Smooth muscle cell of the coronary artery (primary cell): Measurements from ENCODE around the gene TBC1D17. TPM values are rescaled to one million over a fixed set of nuclear protein-coding genes. Genes with fewer than 3 reads are reported as not detected.

Source experiments
- total RNA-seq: library from RNA; depleted of rRNA; stranded (reverse); fragments of >200 nt; gene quantifications from 2 replicates; pipeline ENCODE4 v1.2.3, GENCODE V29; 2014; ENCODE audit warnings: low replicate concordance

The TBC1D17 gene
- 5.6 and 7.0 TPM in 2 replicates for total RNA-seq

DNA sequence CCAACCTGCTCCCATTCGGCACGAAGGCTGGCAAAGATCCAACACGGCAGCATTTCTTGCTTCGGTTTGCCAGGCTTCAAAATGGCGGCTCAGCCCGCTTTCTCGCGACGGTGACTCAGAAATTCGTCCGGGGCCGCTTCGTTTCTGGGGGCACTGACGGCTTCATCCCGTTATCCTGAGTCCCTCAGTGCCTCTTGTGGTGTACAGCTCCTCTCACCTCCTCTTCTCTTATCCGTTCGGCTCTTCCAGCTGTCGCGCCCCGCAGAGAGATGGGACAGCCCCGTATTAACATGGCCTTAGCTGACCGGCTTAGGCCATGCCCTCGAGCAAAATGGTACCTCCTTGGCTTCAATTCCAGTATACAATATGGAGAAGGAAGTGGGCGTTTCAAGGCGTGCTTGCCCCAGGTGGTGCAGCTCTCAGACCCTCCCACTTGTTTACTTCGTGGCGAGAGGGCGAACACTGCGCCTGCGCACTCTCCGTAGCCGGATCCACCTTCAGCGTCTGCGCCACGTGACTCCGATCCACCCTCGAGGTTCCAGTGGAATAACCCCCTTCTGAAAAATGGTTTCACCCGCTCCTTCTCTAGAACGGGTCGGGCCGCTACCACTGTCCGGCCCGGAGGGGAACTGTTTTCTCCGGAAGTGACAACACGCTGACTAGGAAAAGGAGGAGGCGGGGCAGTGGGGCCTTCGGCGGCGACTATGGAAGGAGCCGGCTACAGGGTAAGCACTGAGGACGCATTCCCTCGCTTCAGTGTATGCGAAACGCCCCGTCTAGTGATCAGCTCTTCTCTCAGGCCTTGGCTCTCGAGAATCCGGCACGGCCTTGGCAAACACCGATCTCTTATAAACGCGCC is at the start of gene TBC1D17, which contains the start of gene AKT1S1:
TBC1D17 (plus strand) TSS at position 683 of the 859 bp plus-strand sequence; CDS start at position 705, 22 bp downstream.
AKT1S1 (minus strand) TSS at position 336 of the 859 bp plus-strand sequence. CDS start 4,060 bp downstream, outside the sequence.

DNA sequence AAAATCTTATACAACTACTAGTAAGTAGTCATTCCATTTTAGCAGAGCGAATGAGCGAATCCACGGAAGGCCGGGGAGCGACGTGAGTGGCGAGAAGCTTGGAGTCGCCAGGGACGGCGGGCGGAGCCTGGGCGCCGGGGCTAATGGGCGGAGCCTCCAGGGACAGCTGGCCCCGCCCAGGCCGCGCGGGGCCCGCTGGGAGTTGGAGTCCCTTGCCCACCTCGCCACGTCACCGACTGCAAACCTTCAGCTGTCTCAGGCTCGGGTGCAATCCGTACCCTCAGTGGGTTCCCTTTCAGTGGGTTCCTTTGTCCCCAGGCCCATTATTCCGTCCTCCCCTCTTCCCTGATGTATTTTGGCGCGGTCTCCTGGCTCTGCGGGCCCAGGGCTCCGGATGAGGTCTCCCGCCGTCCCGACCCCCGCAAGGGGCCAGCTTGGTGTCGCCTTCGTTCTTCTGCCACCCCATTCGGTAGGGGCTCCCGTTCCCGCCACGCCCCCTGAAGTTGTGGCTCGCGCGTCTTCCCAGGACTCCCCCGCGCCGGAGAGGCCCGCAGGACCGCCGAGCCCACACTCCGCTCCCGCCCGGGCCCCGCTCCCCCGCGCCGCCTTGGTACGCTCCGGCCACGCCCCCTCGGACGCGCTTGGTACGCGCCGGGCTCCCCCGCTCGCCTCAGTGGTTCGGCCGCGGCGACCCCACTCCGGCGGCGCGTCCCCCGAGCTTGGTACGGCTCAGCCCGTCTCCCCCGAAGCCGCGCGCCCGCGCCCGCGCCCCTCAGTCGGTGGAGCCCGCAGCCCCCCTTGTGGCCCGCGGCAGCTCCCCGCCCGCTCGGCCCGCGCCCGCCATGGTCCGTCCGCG is 26.8 kb upstream of the TBC1D17 start, which contains the start of gene PTOV1:
PTOV1 (plus strand) TSS at position 673 of the 856 bp plus-strand sequence.

DNA sequence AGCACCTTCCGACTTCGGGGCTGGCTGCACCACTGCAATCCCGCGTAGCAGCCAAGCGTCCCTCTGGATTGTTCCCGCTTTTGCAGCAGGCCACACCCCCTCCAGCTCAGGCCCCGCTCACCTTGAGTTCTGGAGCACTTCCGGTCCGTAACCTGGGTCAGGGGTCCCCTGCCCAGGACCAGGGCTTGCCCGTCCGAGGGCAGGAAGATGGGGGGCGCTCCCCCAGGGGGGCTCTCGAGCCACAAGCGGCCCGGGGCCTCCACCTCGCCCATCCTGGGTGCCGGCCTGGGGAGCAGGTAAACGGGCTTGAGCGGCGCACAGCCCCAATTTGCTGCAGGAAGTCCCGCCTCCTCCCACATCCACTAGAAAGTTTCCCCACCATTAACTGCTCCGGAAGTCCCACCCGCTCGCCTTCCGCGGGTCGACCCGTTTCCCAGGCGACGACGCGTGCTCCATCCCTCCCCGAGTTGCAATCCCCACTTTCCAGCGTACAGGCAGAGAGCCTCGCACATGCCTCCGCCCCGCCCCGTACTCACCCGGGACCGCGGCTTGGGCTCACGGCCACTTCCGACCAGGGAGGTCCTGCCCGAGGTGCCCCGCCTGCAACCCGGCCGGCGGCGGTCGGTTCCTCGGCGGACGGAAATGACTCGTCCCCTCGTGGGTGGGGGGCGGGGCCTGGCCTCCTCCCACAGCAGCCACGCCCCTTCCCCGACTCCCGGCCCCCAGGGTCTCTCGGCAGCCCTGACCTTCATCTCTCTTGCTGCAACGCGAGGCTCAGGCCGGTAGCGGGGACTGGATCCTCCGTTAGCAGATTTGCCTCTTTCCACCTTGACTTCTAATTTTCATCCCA is 10.3 kb upstream of the TBC1D17 start, which contains the start of gene PNKP:
PNKP (minus strand) TSS at position 644 of the 850 bp plus-strand sequence; CDS start at position 272, 372 bp downstream.

GRCh38 chr19:49896863-49897621 is 19.5 kb downstream of the TBC1D17 start, which contains the start of gene IL4I1:
Gene IL4I1, minus strand, starts transcription at chr19:49896887. Its CDS starts 727 bp downstream, at chr19:49896160.

DNA sequence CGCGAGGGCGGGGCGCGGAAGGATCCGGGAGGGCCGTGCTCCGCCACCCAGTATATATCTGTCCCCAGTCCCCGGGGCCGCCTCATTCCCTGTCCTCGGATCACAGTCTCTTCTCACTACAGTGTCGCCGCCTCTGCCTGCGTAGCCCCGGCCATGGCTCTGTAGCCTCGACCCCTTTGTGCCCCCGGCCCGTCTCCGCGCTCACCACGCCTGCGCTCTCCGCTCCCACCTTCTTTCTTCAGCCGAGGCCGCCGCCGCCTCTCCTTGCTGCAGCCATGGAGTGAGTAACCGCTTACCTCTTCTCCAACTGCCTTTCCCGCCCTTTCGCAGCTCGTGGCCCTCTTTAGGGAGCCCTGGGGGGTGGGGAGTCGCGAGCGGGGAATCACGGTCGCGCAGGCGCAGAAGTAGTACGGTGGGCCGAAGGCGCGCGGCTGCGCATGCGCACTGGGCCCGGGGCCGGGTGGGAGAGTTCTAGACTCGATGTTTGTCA is 51.7 kb downstream of the TBC1D17 start, which contains the start of the genes ATF5 and NUP62:
ATF5 (plus strand) TSS at position 85 of the 490 bp plus-strand sequence. CDS start 1,646 bp downstream, outside the sequence.
NUP62 (minus strand) TSS at position 384 of the 490 bp plus-strand sequence. CDS start 19,697 bp downstream, outside the sequence.

Other genes with a start within 250 kb of the TBC1D17 start
- 53.2 and 59.3 TPM in 2 replicates for gene RRAS, start 237.6 kb upstream of the TBC1D17 start, total RNA-seq
- 5.1 and 9.2 TPM in 2 replicates for gene SCAF1, start 235.5 kb upstream of the TBC1D17 start, total RNA-seq
- 48.9 and 55.8 TPM in 2 replicates for gene IRF3, start 211.8 kb upstream of the TBC1D17 start, total RNA-seq
- 2.2 and 3.0 TPM in 2 replicates for gene BCL2L12, start 211.8 kb upstream of the TBC1D17 start, total RNA-seq
- gene PRMT1, start 200.4 kb upstream of the TBC1D17 start, total RNA-seq = 531 and 544 TPM in 2 replicates
- gene ADM5, start 188.1 kb upstream of the TBC1D17 start, total RNA-seq = 0.15 and 0.59 TPM in 2 replicates
- 11.7 and 21.6 TPM in 2 replicates for gene CPT1C, start 186.6 kb upstream of the TBC1D17 start, total RNA-seq
- 0.08 and 3.3 TPM in 2 replicates for gene TSKS, start 114.4 kb upstream of the TBC1D17 start, total RNA-seq
- 82.6 and 113 TPM in 2 replicates for gene AP2A1, start 110.7 kb upstream of the TBC1D17 start, total RNA-seq
- 19.3 and 21.6 TPM in 2 replicates for gene FUZ, start 64.4 kb upstream of the TBC1D17 start, total RNA-seq
- gene MED25, start 59.4 kb upstream of the TBC1D17 start, total RNA-seq = 13.0 and 14.7 TPM in 2 replicates
- gene PTOV1, start 26.5 kb upstream of the TBC1D17 start, total RNA-seq = 64.5 and 72.9 TPM in 2 replicates
- 25.7 and 40.7 TPM in 2 replicates for gene PNKP, start 10.1 kb upstream of the TBC1D17 start, total RNA-seq
- gene AKT1S1, start 347 bp upstream of the TBC1D17 start, total RNA-seq = 7.1 and 9.8 TPM in 2 replicates
- 0.23 TPM in 1 of 2 replicates, not detected in the other for gene IL4I1, start 19.2 kb downstream of the TBC1D17 start, total RNA-seq
- 2.8 and 8.8 TPM in 2 replicates for gene ATF5, start 51.5 kb downstream of the TBC1D17 start, total RNA-seq
- gene NUP62, start 51.8 kb downstream of the TBC1D17 start, total RNA-seq = 17.2 and 21.4 TPM in 2 replicates
- gene SIGLEC11, start 83.5 kb downstream of the TBC1D17 start, total RNA-seq = not detected in 2 replicates
- gene VRK3, start 147.7 kb downstream of the TBC1D17 start, total RNA-seq = 15.9 and 17.3 TPM in 2 replicates
- gene ZNF473, start 148.3 kb downstream of the TBC1D17 start, total RNA-seq = 5.3 and 6.3 TPM in 2 replicates